ENCODE data around the gene CBLN3.

Gene CBLN3

GRCh38 chr14:24378981-24379906, 50.2 kb downstream of the CBLN3 start:
- DNase-seq: no peak

GRCh38 chr14:24378327-24378726, 51.1 kb downstream of the CBLN3 start:
- no peak for DNase-seq

- DNase-seq: no peak
Observed at GRCh38 chr14:24377657-24378056, 51.8 kb downstream of the CBLN3 start.

GRCh38 chr14:24377126-24377525, 52.3 kb downstream of the CBLN3 start:
- DNase-seq: no peak
